ENCODE results near the gene DPH6.
A peak's percentile ranks its signal among the peaks of the same experiment; 100 is the strongest.
"Not testable (repeated sequence)": the region's sequence is repeated elsewhere in the genome, so short reads cannot be mapped to it uniquely, and the experiment has no call there.

DPH6 gene

DNA sequence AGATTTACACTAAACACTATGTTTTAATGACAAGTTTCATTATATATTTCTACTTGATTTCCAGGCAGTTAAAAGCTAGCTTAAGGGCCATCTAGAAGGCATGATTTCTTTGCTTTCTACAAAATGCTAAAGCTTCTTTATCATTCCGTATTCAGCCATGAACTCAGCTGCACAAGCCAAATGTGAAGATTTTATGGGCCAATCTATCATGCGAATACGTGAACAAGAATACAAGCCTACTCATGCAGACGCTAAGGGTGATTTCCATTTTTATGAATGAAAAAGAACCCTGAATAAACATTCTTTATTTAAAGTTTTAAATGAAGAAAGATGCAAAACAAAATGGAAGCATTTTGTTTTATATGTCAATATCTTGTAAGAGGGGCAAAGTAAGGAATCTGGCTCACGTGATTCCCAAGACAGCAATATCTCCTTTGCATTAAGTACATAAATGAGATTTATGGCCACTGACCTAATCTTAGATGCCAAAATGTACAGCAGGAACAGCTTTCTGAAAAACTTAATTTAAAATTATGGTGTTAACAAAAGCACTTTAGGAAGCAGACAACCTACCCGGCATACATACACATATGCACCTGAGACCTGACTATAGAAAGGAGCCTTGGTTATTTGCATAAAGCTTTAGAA, 215.8 kb downstream of the DPH6 start:
- peak; percentile 22 for DNase-seq

DNA sequence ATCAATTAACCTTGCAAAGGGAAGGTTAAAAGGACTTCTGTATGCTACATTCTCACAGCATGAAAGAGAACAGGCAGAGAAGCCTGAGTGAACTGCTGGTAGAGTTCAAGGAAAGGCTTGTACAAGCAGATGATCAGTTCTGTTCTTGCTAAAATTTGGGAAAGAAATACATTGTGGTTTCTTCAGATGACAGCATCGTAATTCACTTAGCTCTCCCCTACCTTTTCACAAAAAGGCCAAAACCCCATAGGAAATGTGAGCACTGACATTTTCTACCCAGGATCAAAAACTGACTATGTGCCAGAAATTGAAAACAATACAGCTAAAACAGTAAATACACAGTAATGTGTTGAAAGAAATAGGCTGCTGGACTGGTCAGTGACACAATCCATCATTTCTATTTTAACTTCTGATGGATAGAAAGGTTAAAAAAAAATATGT, 216.4 kb downstream of the DPH6 start:
- DNase-seq, result peak; percentile 31

DNA sequence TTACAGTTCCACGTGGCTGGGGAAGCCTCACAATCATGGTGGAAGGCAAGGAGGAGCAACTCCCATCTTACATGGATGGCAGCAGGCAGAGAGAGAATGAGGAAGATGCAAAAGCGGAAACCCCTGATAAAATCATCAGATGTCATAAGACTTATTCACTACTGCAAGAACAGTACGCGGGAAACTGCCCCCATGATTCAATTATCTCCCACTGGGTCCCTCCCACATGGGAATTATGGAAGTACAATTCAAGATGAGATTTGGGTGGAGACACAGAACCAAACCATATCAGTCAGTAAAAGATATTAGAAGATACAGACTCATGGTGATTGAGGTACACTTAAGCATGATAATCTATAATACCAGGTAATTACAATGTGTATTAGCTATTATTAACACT, 217.1 kb downstream of the DPH6 start:
- not testable (repeated sequence) for DNase-seq

DNA sequence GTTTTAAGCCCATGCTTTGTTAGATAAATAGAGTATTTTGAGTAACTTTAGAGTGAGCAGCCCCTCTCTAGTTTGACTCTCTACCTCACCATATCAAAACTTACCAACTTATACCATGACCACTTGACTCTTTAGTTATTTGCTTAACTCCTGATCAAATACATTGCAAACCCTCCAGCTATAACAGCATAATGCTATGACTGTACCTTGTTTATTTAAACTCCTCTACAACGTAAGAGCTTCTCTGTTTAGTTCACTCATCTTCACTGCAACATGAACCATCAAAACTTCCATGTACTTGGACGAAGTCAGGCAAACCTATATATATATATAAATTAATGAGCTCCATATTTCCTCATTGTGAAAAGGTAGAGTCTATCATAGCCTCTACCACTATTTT, 218.2 kb downstream of the DPH6 start:
- DNase-seq, result no peak

DNA sequence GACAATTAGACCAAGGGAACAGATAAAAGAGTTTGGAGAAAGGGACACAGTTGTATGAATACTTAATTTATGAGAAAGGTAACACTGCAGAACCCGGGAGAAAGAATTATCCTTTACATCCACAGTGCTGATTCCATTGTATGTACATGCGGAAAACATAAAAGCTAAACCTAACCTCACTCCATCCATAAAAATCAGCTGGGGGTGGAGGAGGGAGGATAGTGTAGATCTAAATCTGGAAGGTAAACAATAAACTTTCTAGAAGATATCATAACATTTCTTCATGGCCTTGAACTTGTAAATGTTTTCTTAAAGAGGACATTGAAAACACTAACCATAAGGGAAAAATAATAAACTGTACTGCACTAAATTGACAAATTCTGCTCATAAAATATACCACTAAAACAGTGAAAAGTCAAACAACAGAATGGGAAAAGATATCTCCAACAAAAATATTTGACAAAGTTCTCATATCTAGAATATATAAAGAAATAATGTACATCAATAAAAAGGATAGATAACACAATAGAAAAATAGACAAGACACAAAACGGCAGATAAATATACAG, 220.5 kb downstream of the DPH6 start:
- no peak for DNase-seq

DNA sequence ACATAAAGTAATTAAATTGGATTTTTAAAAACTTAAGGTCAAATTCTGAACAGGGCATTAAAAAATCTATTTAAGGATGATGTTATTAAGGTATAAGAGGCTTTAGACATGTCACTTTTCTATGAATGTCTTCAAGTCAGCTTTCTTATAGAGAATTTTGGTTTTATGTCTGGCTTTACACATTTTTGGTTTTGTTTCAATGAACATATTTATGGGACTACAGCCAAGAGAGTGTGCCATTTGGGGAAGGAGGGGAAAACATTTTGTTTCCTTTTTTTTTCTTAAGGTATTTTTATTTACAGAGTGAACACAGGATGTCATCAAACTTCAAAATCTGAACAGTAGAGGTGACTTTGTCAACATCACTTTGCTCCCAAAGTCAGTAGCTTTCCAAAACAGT, 222.8 kb downstream of the DPH6 start:
- DNase-seq, result no peak

DNA sequence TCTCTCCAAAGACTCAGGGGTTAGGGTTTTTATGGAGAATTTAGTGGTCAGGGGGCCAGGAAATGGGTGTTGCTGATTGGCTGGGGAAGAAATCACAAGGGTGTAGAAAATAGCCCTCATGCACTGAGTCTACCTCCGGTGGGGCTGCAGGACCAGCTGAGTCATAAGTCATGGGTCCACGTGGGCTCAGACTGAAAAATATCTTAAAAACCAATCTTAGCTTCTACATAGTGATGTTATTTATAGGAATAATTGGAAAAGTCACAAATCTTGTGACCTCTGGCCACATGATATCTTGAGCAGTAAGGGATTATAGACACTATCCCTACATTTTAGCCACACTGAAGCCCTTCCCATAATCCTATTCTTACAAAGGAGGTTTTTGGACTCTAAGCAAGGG, 224.0 kb downstream of the DPH6 start:
- DNase-seq, result no peak

DNA sequence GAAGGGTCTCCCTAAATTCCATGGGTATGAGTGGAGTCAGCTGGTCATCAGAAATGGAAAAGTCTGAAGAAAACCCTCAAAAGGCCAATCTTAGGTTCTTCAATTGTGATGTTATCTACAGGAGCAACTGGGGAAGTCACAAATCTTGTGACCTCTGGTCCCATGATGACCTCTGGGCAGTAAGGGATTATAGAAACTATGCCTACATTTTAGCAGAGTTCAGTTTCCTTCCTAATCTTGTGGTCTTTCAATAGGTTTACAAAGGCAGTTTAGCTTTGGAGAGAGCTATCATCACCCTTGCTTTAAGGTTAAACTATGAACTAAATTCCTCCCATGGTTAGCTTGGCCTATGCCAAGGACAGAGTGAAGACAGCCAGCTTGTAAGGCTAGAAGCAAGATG, 225.1 kb downstream of the DPH6 start:
- no peak for DNase-seq
